ENCODE results near the gene FOXK1. TPM values are rescaled to one million over a fixed set of nuclear protein-coding genes. Genes with fewer than 3 reads are reported as not detected.

The FOXK1 gene
- total RNA-seq, 2 donors from 2014 or later: 36.9 to 43.4 TPM

DNA sequence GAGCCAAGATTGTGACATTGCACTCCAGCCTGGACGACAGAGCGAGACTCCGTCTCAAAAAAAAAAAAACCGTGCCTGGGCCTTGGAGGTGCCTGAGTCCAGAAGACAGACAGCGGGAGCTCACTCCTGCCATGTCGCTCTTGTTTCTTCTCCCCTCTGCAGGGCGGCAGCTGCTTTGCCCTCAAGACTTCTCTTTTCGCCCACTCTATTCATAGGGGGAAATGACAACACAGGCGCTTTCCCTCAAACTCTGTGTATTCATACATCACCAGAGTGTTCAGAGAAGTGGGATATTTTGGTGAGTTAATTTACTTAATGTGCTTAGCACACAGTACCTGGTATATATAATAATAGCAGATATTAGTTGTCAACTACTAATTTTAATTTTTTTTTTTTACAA lies 44.5 kb downstream of the FOXK1 start:
- Mint-ChIP-seq H3K9me3 (no peaks in the 10 kb centered on the region), H3K27ac (no peak overlapping the region), H3K36me3 (ENCODE audit: low read depth) (peaks cover 27% of the 10 kb centered on the region), H3K4me3 (no peak overlapping the region), H3K27me3 (ENCODE audit: insufficient read depth) (no peaks in the 10 kb centered on the region), H3K4me1 (peaks cover 12% of the 10 kb centered on the region)
- Histone ChIP-seq H3K9me3 (ENCODE audit: control insufficient read depth, low read length) (no peaks in the 10 kb centered on the region), H3K9ac (ENCODE audit: extremely low read depth, low read length, poor library complexity, severe bottlenecking) (no peak overlapping the region), H3K4me1 (ENCODE audit: control insufficient read depth, insufficient read depth, low read length) (peaks cover 7% of the 10 kb centered on the region), H3K27ac (ENCODE audit: low read depth, low read length) (no peak overlapping the region), H3K36me3 (ENCODE audit: control insufficient read depth, insufficient read depth, low read length) (peaks cover 5% of the 10 kb centered on the region), H3K4me3 (ENCODE audit: low read length) (no peak overlapping the region), H3K27me3 (ENCODE audit: control insufficient read depth, insufficient read depth, low read length, poor library complexity, severe bottlenecking) (no peaks in the 10 kb centered on the region)
- no peak for TF ChIP-seq CTCF (conservative IDR thresholded peaks at IDR 0.05)
- no peak for DNase-seq
- WGBS, 2 experiments (ENCODE audit: insufficient coverage in 1 of 2, insufficient read length in 1 of 2): 93% methylated on average over 6 to 9 of the region's 9 CpGs

DNA sequence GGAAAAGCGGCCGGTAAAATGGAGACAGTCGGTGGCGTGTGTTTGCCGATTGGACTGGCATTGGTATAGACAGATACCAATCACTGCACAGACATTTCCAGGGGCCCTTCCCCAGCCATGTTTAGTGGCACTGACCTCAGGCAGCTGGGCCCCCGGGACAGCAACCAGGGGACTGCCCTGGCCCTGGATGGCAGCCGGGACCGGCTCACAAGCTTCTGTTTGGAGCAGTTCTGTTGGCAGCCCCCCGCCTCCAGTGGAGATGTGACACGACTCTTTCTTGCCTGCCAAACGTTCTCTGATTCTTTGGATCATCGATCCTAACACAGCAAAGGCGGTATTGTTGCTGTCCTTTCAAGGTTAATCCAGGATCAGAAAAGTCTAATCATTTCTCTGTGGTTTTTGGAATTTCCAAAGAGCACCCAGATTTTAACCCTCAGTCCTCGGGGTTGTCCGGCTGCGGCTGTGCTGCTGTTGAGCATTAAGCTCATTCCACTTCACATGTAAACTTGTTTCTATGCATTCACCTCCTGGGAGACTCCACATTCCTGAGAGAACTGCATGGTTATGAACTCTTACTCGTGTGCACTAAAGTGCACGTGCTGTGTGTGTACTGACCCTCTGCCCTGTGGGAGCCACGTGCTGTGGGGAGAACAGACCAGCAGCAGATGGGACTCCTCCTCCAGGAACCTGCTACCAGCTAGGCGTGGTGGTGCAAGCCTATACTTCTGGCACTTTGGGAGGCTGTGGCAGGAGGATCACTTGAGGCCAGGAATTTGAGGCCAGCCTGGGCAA lies 46.0 kb downstream of the FOXK1 start:
- no peak for DNase-seq
- H3K4me3 Mint-ChIP-seq: no peak overlapping the region
- H3K36me3 Mint-ChIP-seq (ENCODE audit: low read depth): peaks cover 30% of the 10 kb centered on the region
- peaks cover 12% of the 10 kb centered on the region for H3K4me1 Mint-ChIP-seq
- peaks cover 7% of the 10 kb centered on the region for H3K4me1 ChIP-seq (ENCODE audit: control insufficient read depth, insufficient read depth, low read length)
- no peak for TF ChIP-seq CTCF (conservative IDR thresholded peaks at IDR 0.05)
- H3K27me3 Mint-ChIP-seq (ENCODE audit: insufficient read depth): no peaks in the 10 kb centered on the region
- no peaks in the 10 kb centered on the region for H3K27me3 ChIP-seq (ENCODE audit: control insufficient read depth, insufficient read depth, low read length, poor library complexity, severe bottlenecking)
- no peak overlapping the region for H3K9ac ChIP-seq (ENCODE audit: extremely low read depth, low read length, poor library complexity, severe bottlenecking)
- 96 to 97% methylated on average over 15 to 20 of the region's 20 CpGs for WGBS, 2 experiments (ENCODE audit: insufficient coverage in 1 of 2, insufficient read length in 1 of 2)
- no peaks in the 10 kb centered on the region for H3K9me3 ChIP-seq (ENCODE audit: control insufficient read depth, low read length)
- H3K9me3 Mint-ChIP-seq: no peaks in the 10 kb centered on the region
- no peak overlapping the region for H3K27ac ChIP-seq (ENCODE audit: low read depth, low read length)
- H3K27ac Mint-ChIP-seq: no peak overlapping the region
- H3K4me3 ChIP-seq (ENCODE audit: low read length): no peak overlapping the region
- peaks cover 13% of the 10 kb centered on the region for H3K36me3 ChIP-seq (ENCODE audit: control insufficient read depth, insufficient read depth, low read length)

DNA sequence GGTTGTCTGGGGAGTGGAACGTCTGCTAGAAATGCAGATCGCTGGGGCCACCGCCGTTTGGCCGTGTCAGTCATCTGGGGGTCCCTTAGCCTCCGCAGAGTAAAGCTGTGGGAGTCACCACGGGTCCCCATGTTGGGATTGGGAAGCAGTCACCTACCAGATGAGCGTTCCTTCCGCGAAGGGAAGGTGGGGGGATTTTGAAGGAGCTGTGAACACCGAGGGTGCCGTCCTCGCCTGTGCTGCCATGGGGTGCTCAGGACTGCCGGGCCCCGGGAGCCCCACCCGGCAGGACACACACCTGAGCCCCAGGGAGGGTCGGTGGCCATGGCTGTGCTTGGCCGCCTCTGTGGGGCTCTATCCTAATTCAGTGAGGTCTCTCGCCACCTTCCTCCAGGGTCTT lies 47.2 kb downstream of the FOXK1 start:
- H3K36me3 ChIP-seq (ENCODE audit: control insufficient read depth, insufficient read depth, low read length): peaks cover 13% of the 10 kb centered on the region
- no peak overlapping the region for H3K4me3 Mint-ChIP-seq
- H3K36me3 Mint-ChIP-seq (ENCODE audit: low read depth): peaks cover 33% of the 10 kb centered on the region
- H3K4me1 Mint-ChIP-seq: peaks cover 12% of the 10 kb centered on the region
- WGBS, 2 experiments (ENCODE audit: insufficient coverage in 1 of 2, insufficient read length in 1 of 2): 93 to 96% methylated on average over 17 to 19 of the region's 19 CpGs
- no peaks in the 10 kb centered on the region for H3K27me3 Mint-ChIP-seq (ENCODE audit: insufficient read depth)
- H3K4me3 ChIP-seq (ENCODE audit: low read length): no peak overlapping the region
- no peaks in the 10 kb centered on the region for H3K9me3 ChIP-seq (ENCODE audit: control insufficient read depth, low read length)
- no peak overlapping the region for H3K27ac Mint-ChIP-seq
- no peaks in the 10 kb centered on the region for H3K9me3 Mint-ChIP-seq
- H3K9ac ChIP-seq (ENCODE audit: extremely low read depth, low read length, poor library complexity, severe bottlenecking): no peak overlapping the region
- H3K4me1 ChIP-seq (ENCODE audit: control insufficient read depth, insufficient read depth, low read length): peaks cover 7% of the 10 kb centered on the region
- no peak for DNase-seq
- no peaks in the 10 kb centered on the region for H3K27me3 ChIP-seq (ENCODE audit: control insufficient read depth, insufficient read depth, low read length, poor library complexity, severe bottlenecking)
- H3K27ac ChIP-seq (ENCODE audit: low read depth, low read length): peak overlapping the region; percentile 57
- no peak for TF ChIP-seq CTCF (conservative IDR thresholded peaks at IDR 0.05)

Measured in endodermal cell (in vitro differentiated cells).